Hypothalamus (tissue), 51 donors: ENCODE measurements around the gene CALML6.
"Not testable (repeated sequence)": the region's sequence is repeated elsewhere in the genome, so short reads cannot be mapped to it uniquely, and the experiment has no call there.

ENCODE experiments used
- DNase-seq, 51 donors: peaks; one replicate each; lab custom pipeline; 2025; lab: John Stamatoyannopoulos, UW

CALML6 gene

GRCh38 chr1:1922956-1923833, 8.1 kb downstream of the CALML6 start:
- no peak for DNase-seq

GRCh38 chr1:1924386-1924785, 9.3 kb downstream of the CALML6 start:
- no peak for DNase-seq

- no peak for DNase-seq
Measured at GRCh38 chr1:1924849-1925248, 9.8 kb downstream of the CALML6 start.

GRCh38 chr1:1925437-1926345, 10.6 kb downstream of the CALML6 start:
- no peak for DNase-seq

- DNase-seq, result no peak
Measured at GRCh38 chr1:1926346-1926811, 11.3 kb downstream of the CALML6 start.

DNA sequence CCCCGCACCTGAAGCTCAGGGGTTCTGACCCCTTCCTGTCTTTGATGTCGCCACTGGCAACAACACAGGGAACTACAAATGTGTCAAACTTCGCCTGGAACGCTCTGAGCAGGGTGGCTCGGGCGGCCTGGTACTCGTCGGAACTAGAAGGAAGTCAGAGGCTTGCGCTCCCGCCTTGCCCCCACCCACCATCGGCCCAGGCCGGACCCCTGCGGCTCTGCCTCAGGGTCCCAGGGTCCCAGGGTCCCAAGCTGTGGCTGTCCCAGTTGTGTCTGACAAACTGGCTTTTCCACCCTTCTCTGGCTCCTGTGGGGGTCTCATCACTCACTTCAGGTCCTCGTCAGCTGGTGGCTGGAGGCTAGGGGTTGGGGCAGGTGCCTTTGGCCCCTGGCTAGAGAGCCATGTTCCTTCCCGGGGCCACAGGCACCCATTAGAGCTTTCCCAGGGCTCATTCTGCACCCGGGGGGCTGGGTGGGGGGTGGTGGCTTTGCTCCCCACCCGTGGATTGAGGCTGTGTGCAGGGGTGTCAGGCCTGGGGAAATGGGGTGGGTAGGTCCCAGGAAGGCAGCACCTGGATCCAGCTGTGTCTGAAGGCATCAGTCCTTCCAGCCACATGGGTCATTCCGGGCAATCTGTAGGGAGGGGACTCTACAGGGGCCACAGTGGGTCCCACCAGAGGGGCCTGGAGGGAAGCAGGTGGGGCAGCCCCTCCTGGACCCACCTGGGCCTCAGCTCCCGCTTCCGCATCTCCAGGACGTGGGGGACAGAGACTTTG, 12.0 kb downstream of the CALML6 start:
- no peak for DNase-seq

GRCh38 chr1:1927751-1928150, 12.7 kb downstream of the CALML6 start:
- no peak for DNase-seq

GRCh38 chr1:1928231-1929101, 13.4 kb downstream of the CALML6 start:
- DNase-seq, result no peak

DNA sequence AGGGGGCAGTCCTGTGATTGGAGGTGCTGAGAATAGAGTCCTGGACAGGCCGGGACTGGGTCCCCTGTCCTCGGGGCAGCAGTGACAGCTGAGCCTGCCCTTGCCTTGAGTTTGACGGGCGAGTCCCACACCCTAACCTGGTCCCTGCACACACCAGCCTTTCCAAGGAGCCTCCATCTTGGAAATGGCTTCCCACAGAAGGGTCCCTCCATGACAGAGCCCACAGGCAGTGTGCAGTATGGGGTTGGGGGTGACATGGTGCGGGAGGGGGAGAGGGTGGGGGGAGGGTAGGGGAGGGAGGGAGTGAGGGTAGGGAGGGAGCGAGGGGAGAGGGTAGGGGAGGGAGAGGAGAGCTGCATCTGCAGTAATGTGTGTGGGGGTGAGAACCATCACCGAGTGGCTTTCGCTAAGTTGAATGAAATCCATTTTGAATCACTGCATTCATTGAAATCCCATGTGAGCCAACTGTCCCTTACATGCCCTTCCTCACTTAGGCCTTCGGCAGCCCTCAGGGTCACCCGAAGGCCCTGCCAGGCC, 14.1 kb downstream of the CALML6 start:
- DNase-seq, result no peak

- no peak for DNase-seq
Measured at GRCh38 chr1:1929639-1930545, 14.8 kb downstream of the CALML6 start.

GRCh38 chr1:1934848-1935247, 19.8 kb downstream of the CALML6 start:
- not testable (repeated sequence) for DNase-seq

DNA sequence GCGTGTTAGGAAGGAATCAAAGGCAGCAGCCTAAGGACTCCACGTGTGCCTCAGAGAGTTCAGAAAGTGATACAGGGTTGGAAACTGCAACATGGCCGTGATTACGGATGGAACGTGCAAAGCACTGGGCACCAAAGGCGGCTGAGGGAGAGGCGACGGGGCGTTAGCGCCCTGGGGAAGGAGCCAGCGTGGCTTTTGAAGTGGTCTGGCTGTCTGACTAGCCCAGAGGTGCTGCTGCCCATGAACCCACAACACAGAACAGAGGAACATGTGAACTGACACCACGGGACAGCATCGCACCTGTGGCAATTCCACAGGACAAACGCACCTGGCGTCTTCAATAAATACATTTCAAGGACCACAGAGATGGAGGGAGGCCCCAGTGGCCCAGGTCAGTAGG, 22.0 kb downstream of the CALML6 start:
- no peak for DNase-seq

- DNase-seq, result no peak
Measured at GRCh38 chr1:1937549-1938275, 22.7 kb downstream of the CALML6 start.

DNA sequence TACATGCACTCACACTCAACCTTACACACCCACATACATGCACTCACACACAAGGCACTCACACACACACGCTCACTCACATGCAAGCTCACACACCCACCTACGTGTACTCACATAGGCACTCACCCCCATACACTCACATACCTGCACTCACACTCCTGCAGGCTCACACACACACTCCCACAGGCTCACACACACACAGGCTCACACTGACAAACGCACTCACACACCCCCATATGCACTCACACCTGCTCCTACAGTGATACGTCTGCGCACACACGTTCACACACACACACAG, 23.2 kb downstream of the CALML6 start:
- DNase-seq, result no peak

- DNase-seq, result no peak
Measured at GRCh38 chr1:1938613-1939295, 23.7 kb downstream of the CALML6 start.

DNA sequence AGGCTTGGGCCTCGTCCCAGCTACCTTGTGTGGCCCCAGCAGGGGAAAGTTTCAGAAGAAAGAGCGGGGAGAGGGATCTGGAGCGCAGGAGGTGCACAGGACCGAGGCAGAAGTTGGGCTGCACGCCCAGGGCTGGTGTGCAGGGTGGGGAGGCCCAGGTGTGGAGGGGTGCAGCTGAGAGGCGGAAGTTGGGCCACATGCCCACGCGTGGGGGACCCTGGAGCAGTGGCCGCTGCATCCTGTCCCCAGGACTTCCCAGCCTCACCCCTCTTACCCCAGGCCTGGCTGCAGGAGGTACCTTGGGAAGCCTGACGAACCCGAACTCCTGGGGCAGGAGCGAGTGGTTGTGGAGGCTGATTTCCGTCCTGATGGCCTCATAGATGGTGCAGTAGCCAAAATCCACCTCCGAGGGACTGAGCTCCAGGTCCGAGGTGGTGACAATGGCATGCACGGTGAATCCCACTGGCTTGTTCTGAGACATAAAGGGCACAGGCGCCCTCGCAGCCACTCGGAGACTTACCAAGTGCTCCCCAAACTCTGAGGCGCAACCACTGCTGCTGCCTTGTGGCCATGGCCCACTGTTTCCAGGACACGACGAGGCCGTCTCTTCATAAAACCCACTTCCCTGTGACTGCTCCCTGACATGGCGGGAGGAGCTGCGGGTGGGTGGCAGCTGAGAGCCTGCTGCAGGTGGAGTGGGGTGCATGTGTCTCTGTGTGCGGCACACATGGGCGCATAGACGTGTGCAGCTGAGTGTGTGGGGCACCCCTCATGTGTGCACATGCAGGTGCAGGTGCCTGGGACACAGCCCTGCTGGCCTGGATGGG, 24.4 kb downstream of the CALML6 start:
- no peak for DNase-seq

DNA sequence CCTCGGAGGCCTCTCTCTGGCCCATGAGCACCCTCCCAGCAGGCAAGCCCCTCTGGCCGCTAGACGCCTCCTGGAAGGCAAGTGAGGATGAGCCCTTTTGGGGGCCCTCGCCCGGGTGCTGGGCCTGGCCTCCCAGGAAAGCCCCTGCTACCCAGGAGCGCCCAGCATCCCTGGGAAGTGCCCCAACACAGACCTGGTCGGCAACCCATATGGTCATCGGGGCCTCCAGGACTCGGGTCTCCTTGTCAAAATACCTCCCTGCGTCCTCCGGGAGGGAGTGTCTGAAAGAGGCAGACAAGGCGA, 25.0 kb downstream of the CALML6 start:
- no peak for DNase-seq
